Measurements from ENCODE around the gene EFS. TPM values are rescaled to one million over a fixed set of nuclear protein-coding genes. Genes with fewer than 3 reads are reported as not detected.

Gene EFS
- total RNA-seq, 4 donors from 2014 or later: 31.4 to 38.2 (median 34.2) TPM

DNA sequence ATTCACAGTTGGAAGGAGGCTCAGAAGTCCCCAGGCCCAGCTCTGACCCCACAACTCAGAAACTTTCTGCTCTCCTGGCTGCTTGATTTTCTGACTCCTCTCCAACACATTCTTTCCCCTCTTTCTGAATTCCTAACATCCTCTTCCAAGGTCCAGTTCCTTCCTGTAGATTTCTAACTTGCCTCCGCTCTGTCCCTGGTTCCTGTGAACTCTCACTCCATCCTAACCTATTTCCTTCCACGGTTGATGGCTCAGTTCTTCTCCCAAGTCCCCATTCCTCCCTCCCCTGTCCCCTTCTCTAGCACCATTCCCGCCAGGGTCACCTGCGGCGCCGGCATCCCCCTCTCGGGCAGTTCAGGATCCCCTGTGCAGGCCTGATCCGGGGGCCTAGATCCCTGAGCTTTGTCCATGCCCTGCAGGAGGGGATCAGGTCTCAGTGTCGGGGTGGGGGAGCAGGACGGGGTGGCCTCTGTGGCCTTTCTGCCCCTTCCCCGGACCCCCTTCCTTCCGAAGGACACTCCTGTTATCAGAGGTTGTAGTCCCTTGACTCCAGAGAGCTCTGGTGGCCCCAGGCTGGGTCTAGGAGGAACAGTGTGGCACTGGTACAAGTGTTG is 6.3 kb downstream of the EFS start:
- H3K4me3 ChIP-seq: no peak overlapping the region
- H3K9me3 ChIP-seq: no peaks in the 10 kb centered on the region
- peak overlapping the region in 3 of 4 donors; percentile 67 to 98 (median 85) for H3K27ac ChIP-seq
- DNase-seq (ENCODE audit: low spot score in 2 of 2): no peak
- peaks cover 0 to 45% (median 0%) of the 10 kb centered on the region in 3 donors for H3K36me3 ChIP-seq
- H3K27me3 ChIP-seq: no peaks in the 10 kb centered on the region
- WGBS, 2 donors: 78 to 80% methylated on average over 12 of the region's 12 CpGs
- TF ChIP-seq, protein P1, sequence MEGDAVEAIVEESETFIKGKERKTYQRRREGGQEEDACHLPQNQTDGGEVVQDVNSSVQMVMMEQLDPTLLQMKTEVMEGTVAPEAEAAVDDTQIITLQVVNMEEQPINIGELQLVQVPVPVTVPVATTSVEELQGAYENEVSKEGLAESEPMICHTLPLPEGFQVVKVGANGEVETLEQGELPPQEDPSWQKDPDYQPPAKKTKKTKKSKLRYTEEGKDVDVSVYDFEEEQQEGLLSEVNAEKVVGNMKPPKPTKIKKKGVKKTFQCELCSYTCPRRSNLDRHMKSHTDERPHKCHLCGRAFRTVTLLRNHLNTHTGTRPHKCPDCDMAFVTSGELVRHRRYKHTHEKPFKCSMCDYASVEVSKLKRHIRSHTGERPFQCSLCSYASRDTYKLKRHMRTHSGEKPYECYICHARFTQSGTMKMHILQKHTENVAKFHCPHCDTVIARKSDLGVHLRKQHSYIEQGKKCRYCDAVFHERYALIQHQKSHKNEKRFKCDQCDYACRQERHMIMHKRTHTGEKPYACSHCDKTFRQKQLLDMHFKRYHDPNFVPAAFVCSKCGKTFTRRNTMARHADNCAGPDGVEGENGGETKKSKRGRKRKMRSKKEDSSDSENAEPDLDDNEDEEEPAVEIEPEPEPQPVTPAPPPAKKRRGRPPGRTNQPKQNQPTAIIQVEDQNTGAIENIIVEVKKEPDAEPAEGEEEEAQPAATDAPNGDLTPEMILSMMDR (IDR thresholded peaks at IDR 0.05): no peak
- no peak for TF ChIP-seq POLR2A (IDR thresholded peaks at IDR 0.05)
- no peak for TF ChIP-seq EP300 (IDR thresholded peaks at IDR 0.05)
- peaks cover 0 to 56% (median 27%) of the 10 kb centered on the region in 4 donors for H3K4me1 ChIP-seq

DNA sequence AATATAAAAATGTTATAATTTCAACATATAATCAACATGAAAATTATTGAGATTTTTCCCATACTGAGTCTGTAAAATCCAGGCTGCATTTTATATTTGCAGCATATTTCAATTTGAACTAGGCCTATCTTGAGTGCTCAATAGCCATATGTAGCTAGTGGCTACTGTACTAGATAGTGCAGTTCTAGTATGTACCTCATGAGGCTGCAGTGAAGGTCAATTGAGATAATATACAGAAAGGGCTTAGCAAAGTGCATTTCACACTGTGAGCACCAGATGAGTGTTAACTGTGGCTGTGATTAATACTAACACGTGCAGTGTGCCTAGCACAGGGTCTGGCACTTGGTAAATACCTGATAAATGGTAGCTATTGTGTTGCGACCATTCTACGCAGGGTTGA is 6.9 kb downstream of the EFS start:
- Histone ChIP-seq H3K27ac (peak overlapping the region in 2 of 4 donors; percentile 85 to 98), H3K9me3 (no peaks in the 10 kb centered on the region), H3K27me3 (no peaks in the 10 kb centered on the region), H3K4me3 (no peak overlapping the region), H3K4me1 (peaks cover 0 to 54% (median 25%) of the 10 kb centered on the region in 4 donors), H3K36me3 (peaks cover 0 to 45% (median 0%) of the 10 kb centered on the region in 3 donors)
- WGBS, 2 donors: 71 to 76% methylated on average over 3 of the region's 3 CpGs
- DNase-seq (ENCODE audit: low spot score in 2 of 2): no peak
- no peak for TF ChIP-seq EP300 (IDR thresholded peaks at IDR 0.05)
- no peak for TF ChIP-seq POLR2A (IDR thresholded peaks at IDR 0.05)
- TF ChIP-seq, protein P1 (IDR thresholded peaks at IDR 0.05): no peak

DNA sequence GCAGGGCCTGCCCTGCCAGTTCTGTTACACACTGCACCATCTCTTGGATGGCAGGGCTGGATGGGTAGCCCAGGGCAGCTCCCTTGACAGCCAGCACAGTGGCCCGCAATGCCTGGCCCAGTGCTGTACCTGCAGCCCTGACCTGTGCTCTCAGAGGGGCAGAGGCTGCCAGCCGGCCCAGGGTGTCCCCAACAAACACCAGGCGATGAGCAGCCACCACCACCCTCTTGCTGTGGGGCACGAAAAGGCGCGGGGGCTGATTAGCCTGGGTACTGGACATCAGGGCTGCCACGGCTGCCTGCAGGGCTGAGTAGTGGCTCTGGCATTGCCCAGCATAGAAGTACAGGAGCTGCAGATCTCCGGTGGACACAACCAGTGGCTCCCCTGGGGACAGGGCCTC is 7.7 kb downstream of the EFS start:
- Histone ChIP-seq H3K27me3 (peaks cover 0 to 1% of the 10 kb centered on the region in 2 donors), H3K4me1 (peaks cover 0 to 54% (median 30%) of the 10 kb centered on the region in 4 donors), H3K4me3 (no peak overlapping the region), H3K9me3 (no peaks in the 10 kb centered on the region), H3K27ac (no peak overlapping the region), H3K36me3 (peaks cover 0 to 45% (median 0%) of the 10 kb centered on the region in 3 donors)
- TF ChIP-seq, protein P1 (IDR thresholded peaks at IDR 0.05): no peak
- no peak for TF ChIP-seq EP300 (IDR thresholded peaks at IDR 0.05)
- no peak for TF ChIP-seq POLR2A (IDR thresholded peaks at IDR 0.05)
- 58 to 81% methylated on average over 2 to 7 of the region's 8 CpGs for WGBS, 2 donors
- DNase-seq (ENCODE audit: low spot score in 2 of 2): no peak

DNA sequence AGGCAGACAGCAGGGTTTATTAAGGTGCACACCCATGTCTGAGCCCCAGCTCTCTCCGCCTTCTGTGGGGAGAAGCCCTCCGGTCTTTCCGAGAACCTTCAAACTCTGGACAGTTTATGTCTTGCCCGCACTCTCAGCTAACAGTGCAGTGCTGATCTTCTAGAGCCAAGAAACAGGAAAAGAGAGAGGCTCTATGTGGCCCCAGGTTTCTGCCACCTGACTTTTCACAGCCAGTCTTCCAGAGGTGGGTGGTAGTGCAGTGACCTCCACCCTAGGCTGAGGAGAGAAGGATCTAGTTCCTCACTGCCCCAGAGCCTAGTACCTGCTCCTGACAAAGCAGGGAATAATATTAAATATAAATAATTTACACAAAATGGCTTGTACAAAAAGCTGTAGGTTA is 8.3 kb downstream of the EFS start:
- DNase-seq (ENCODE audit: low spot score in 2 of 2): no peak
- Histone ChIP-seq H3K4me3 (no peak overlapping the region), H3K27ac (peak overlapping the region in 1 of 4 donors; percentile 37), H3K27me3 (peaks cover 0 to 4% of the 10 kb centered on the region in 2 donors), H3K4me1 (peaks cover 0 to 54% (median 31%) of the 10 kb centered on the region in 4 donors), H3K36me3 (peaks cover 0 to 45% (median 0%) of the 10 kb centered on the region in 3 donors), H3K9me3 (no peaks in the 10 kb centered on the region)
- 93 to 100% methylated on average over 4 of the region's 4 CpGs for WGBS, 2 donors
- TF ChIP-seq, protein P1 (IDR thresholded peaks at IDR 0.05): no peak
- TF ChIP-seq EP300 (IDR thresholded peaks at IDR 0.05) (no peak), POLR2A (IDR thresholded peaks at IDR 0.05) (no peak)

DNA sequence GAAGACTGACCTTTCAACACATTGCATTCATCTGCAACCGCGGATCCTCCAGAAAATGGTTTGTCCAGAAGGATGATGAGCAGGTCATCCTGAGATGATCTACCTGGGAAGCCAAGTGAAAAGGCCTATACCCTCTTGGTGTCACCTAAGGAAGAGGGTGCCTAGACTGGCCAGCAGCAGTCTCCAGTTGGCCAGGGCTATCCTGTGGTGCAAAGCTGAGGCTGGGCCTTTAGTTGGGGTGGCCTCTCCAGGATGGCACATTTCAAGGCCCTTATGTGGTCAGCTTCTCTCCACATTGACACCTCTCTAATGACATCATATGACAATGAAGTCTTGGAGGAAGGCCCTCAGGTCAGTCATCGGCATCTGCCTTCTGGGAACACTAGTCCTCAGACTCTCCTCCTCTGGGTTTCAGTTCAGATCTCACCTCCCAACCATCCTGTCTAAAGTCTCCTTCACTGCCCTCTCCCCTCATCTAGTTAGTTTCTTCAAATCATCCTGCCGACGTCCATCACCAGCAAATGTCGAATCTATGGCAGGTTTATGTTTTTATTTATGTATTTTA is 9.0 kb downstream of the EFS start:
- no peak overlapping the region for H3K27ac ChIP-seq
- DNase-seq (ENCODE audit: low spot score in 2 of 2): no peak
- no peak overlapping the region for H3K4me3 ChIP-seq
- H3K27me3 ChIP-seq: peaks cover 0 to 4% of the 10 kb centered on the region in 2 donors
- peaks cover 0 to 53% (median 32%) of the 10 kb centered on the region in 4 donors for H3K4me1 ChIP-seq
- H3K36me3 ChIP-seq: peaks cover 0 to 45% (median 0%) of the 10 kb centered on the region in 3 donors
- H3K9me3 ChIP-seq: no peaks in the 10 kb centered on the region
- TF ChIP-seq, protein P1 (IDR thresholded peaks at IDR 0.05): no peak
- no peak for TF ChIP-seq POLR2A (IDR thresholded peaks at IDR 0.05)
- no peak for TF ChIP-seq EP300 (IDR thresholded peaks at IDR 0.05)
- 78 to 82% methylated on average over 6 of the region's 6 CpGs for WGBS, 2 donors

Measured in tibial nerve (tissue), 4 donors.